K562 treated with DMSO at 1 percent for 48 hours (cell line): ENCODE measurements around the gene CFB. TPM values are rescaled to one million over a fixed set of nuclear protein-coding genes. Genes with fewer than 3 reads are reported as not detected.

Experiments used
- total RNA-seq: library from RNA; unstranded; fragments of 300-600 nt; gene quantifications from 2 replicates; pipeline ENCODE4 v1.2.3, GENCODE V29; 2022; ENCODE audit warnings: low replicate concordance; ENCODE audit errors: extremely low read depth

CFB gene
- total RNA-seq, result not detected in 2 replicates

DNA sequence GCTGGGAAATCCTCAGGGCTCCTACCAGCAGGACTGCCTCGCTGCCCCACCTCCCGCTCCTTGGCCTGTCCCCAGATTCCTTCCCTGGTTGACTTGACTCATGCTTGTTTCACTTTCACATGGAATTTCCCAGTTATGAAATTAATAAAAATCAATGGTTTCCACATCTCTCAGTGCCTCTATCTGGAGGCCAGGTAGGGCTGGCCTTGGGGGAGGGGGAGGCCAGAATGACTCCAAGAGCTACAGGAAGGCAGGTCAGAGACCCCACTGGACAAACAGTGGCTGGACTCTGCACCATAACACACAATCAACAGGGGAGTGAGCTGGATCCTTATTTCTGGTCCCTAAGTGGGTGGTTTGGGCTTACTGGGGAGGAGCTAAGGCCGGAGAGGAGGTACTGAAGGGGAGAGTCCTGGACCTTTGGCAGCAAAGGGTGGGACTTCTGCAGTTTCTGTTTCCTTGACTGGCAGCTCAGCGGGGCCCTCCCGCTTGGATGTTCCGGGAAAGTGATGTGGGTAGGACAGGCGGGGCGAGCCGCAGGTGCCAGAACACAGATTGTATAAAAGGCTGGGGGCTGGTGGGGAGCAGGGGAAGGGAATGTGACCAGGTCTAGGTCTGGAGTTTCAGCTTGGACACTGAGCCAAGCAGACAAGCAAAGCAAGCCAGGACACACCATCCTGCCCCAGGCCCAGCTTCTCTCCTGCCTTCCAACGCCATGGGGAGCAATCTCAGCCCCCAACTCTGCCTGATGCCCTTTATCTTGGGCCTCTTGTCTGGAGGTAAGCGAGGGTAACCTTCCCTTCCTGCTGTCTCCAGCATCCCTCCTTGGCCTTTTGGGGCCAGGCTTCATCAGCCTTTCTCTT lies at the start of gene CFB:
Gene CFB (plus strand): TSS at position 589 of the 863 bp plus-strand sequence. CDS start 127 bp downstream, at position 716.

GRCh38 chr6:31897612-31898382 lies 48.1 kb upstream of the CFB start, which contains the start of gene EHMT2:
EHMT2 (minus strand) TSS chr6:31897698; CDS start chr6:31897677, 21 bp downstream.

DNA sequence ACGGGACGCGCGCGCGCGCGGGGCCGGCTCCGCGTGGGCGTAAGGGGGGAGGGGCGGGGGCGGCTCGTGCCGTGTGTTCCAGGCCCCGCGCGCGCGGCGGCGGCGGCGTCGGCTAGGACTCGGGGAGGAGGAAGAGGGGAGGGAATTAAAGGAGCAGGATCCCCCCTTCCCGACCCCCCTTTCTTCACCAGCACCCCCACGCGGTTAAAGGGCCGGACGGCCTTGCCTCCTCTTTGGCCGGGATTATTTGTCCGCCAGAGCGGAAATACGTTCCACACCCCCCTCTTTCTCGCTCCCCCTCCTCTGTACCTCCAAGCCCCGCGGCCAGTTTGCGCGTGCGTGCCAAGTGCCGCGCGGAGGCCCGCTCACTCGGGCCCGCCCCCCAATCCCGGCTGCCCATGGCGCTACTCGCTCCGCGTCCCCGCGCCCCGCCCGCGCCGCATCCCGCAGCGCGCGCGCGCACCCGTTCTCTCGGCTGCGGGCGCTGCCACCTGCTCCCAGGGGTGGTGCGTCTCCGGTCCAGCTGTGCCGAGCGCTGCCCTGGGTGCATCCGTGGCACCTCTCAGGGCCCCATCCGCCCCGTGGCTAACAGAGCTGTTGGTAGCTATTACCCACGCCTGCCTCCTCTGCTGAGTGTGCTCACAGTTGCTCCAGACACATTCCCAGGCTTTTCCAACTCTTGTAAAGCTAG lies 43.8 kb upstream of the CFB start, which contains the start of gene ZBTB12:
Gene ZBTB12 (minus strand): TSS at position 134 of the 691 bp plus-strand sequence. CDS start 781 bp downstream, outside the sequence.

DNA sequence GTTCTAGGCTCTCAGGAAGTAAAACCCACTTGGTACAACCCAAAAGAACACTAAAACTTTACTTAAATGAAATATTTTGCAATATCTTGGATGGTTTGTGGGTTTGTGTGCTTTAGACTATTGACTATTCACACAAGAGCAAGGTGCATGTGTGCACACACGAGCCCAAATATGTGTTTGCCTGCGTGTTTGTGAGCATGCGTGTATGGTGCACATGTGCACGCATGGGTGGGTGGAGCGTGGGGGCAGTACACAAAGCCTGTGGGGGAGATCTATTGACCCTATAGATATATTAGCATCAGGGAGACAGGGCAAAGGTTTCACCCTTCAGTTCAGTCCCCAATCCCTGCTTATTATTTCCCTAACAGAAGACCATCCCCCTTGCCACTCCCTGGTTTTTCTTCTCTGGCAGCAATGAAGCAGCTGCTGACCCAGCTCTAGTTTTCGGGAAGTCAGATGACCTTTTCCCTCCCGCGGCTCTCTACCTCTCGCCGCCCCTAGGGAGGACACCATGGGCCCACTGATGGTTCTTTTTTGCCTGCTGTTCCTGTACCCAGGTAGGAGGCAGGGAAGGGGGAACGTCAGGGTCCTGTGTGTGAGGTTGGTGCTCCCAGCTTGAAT lies 18.5 kb upstream of the CFB start, which contains the start of gene C2:
Gene C2 (plus strand): TSS at position 476 of the 621 bp plus-strand sequence. CDS start 36 bp downstream, at position 512.

GRCh38 chr6:31958741-31959739 lies 13.1 kb downstream of the CFB start, which contains the start of the genes NELFE and SKIC2:
NELFE (minus strand) TSS chr6:31958971; CDS start chr6:31958446, 525 bp downstream.
SKIC2 (plus strand) TSS chr6:31959175; CDS start chr6:31959193, 18 bp downstream.

GRCh38 chr6:31971993-31972708 lies 26.3 kb downstream of the CFB start, which contains the start of gene DXO:
DXO (minus strand) TSS chr6:31972138; CDS start chr6:31971675, 463 bp downstream.

DNA sequence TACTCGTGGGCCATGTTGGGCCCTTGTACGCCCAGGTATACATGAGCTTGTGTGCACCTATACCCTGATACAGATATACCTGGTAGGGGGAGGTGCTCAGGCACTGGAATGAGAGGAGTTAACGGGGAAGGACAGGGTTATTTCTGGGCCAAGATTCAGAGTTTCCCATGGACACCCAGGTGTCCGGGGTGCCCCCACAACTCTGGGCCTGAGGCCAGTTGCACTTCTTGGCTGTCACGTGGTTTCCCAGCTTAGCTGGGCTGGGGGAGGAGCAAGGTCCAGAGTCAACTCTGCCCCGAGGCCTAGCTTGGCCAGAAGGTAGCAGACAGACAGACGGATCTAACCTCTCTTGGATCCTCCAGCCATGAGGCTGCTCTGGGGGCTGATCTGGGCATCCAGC lies 35.8 kb downstream of the CFB start, which contains the start of gene C4A:
Gene C4A (plus strand): TSS at position 314 of the 400 bp plus-strand sequence. CDS start 51 bp downstream, at position 365.

Other genes with a start within 250 kb of the CFB start
- not detected in 2 replicates for gene ABHD16A, start 242.8 kb upstream of the CFB start, total RNA-seq
- not detected in 2 replicates for gene LY6G6F, start 239.2 kb upstream of the CFB start, total RNA-seq
- not detected in 2 replicates for gene LY6G6D, start 230.7 kb upstream of the CFB start, total RNA-seq
- gene LY6G6C, start 224.3 kb upstream of the CFB start, total RNA-seq, result not detected in 2 replicates
- not detected in 2 replicates for gene MPIG6B, start 222.7 kb upstream of the CFB start, total RNA-seq
- gene DDAH2, start 216.8 kb upstream of the CFB start, total RNA-seq, result not detected in 2 replicates
- gene CLIC1, start 209.6 kb upstream of the CFB start, total RNA-seq, result 1,281 TPM in 1 of 2 replicates, not detected in the other
- not detected in 2 replicates for gene MSH5, start 206.1 kb upstream of the CFB start, total RNA-seq
- gene SAPCD1, start 183.4 kb upstream of the CFB start, total RNA-seq, result not detected in 2 replicates
- gene VWA7, start 168.8 kb upstream of the CFB start, total RNA-seq, result not detected in 2 replicates
- gene VARS1, start 150.3 kb upstream of the CFB start, total RNA-seq, result 668 TPM in 1 of 2 replicates, not detected in the other
- gene LSM2, start 139.1 kb upstream of the CFB start, total RNA-seq, result not detected in 2 replicates
- not detected in 2 replicates for gene HSPA1L, start 130.8 kb upstream of the CFB start, total RNA-seq
- not detected in 2 replicates for gene HSPA1A, start 130.6 kb upstream of the CFB start, total RNA-seq
- gene HSPA1B, start 118.4 kb upstream of the CFB start, total RNA-seq, result 760 TPM in 1 of 2 replicates, not detected in the other
- gene NEU1, start 83.3 kb upstream of the CFB start, total RNA-seq, result 455 TPM in 1 of 2 replicates, not detected in the other
- gene SLC44A4, start 67.1 kb upstream of the CFB start, total RNA-seq, result not detected in 2 replicates
- gene EHMT2, start 48.4 kb upstream of the CFB start, total RNA-seq, result not detected in 2 replicates
- not detected in 2 replicates for gene ZBTB12, start 44.0 kb upstream of the CFB start, total RNA-seq
- not detected in 2 replicates for gene C2, start 18.4 kb upstream of the CFB start, total RNA-seq
- gene NELFE, start 12.9 kb downstream of the CFB start, total RNA-seq, result not detected in 2 replicates
- gene SKIC2, start 13.1 kb downstream of the CFB start, total RNA-seq, result not detected in 2 replicates
- 217 TPM in 1 of 2 replicates, not detected in the other for gene DXO, start 26.0 kb downstream of the CFB start, total RNA-seq
- gene C4A, start 36.0 kb downstream of the CFB start, total RNA-seq, result not detected in 2 replicates
- gene C4B, start 68.7 kb downstream of the CFB start, total RNA-seq, result not detected in 2 replicates
- gene CYP21A2, start 92.3 kb downstream of the CFB start, total RNA-seq, result not detected in 2 replicates
- gene TNXB, start 163.2 kb downstream of the CFB start, total RNA-seq, result not detected in 2 replicates
- not detected in 2 replicates for gene ATF6B, start 182.2 kb downstream of the CFB start, total RNA-seq
- not detected in 2 replicates for gene FKBPL, start 184.2 kb downstream of the CFB start, total RNA-seq
- gene PRRT1, start 205.8 kb downstream of the CFB start, total RNA-seq, result not detected in 2 replicates
- gene PPT2, start 208.0 kb downstream of the CFB start, total RNA-seq, result not detected in 2 replicates
- not detected in 2 replicates for gene EGFL8, start 218.5 kb downstream of the CFB start, total RNA-seq
- gene AGPAT1, start 230.0 kb downstream of the CFB start, total RNA-seq, result not detected in 2 replicates
- not detected in 2 replicates for gene RNF5, start 232.3 kb downstream of the CFB start, total RNA-seq
- not detected in 2 replicates for gene AGER, start 238.2 kb downstream of the CFB start, total RNA-seq
- not detected in 2 replicates for gene PBX2, start 244.1 kb downstream of the CFB start, total RNA-seq
- not detected in 2 replicates for gene GPSM3, start 246.5 kb downstream of the CFB start, total RNA-seq